ENCODE measurements around the gene LRRC1.

GRCh38 chr6:53926505-53926904 is 131.7 kb downstream of the LRRC1 start:
- TF ChIP-seq CTCF (IDR thresholded peaks at IDR 0.05) (no peak), POLR2A (IDR thresholded peaks at IDR 0.05) (no peak)
